HG02938 (cell line): ENCODE results near the gene TEKT5.
"Not testable (repeated sequence)": the region's sequence is repeated elsewhere in the genome, so short reads cannot be mapped to it uniquely, and the experiment has no call there.

Experiments
- ATAC-seq: cut with Tn5 transposase; IDR thresholded peaks from one replicate; pipeline ENCODE4 v1.9.1; 2021; ENCODE audit warnings: mild to moderate bottlenecking, moderate library complexity; ENCODE audit not compliant: unreplicated experiment

TEKT5 gene

DNA sequence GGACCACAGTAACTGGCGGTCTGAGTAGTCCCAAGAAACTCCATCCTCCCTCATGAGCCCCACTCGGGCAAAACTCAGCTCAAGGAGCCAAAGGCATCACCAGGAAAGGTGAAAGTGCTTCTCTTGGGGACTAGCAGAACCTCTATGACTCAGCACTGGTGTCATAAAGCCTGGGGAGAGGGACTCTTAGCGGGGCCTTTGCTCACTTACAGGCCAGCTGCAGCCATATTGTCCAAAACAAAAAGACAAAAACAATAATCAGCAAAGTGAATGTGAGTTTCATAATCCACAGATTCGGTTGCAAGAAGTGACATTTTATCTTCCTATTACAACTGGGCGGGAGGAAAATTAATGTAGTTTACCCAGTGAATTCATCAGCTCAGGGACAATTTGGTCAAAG lies at the start of gene TEKT5:
TSS of gene TEKT5 (minus strand) at position 101 of the 400 bp plus-strand sequence. CDS start at position 44, 57 bp downstream.
- no peak for ATAC-seq

DNA sequence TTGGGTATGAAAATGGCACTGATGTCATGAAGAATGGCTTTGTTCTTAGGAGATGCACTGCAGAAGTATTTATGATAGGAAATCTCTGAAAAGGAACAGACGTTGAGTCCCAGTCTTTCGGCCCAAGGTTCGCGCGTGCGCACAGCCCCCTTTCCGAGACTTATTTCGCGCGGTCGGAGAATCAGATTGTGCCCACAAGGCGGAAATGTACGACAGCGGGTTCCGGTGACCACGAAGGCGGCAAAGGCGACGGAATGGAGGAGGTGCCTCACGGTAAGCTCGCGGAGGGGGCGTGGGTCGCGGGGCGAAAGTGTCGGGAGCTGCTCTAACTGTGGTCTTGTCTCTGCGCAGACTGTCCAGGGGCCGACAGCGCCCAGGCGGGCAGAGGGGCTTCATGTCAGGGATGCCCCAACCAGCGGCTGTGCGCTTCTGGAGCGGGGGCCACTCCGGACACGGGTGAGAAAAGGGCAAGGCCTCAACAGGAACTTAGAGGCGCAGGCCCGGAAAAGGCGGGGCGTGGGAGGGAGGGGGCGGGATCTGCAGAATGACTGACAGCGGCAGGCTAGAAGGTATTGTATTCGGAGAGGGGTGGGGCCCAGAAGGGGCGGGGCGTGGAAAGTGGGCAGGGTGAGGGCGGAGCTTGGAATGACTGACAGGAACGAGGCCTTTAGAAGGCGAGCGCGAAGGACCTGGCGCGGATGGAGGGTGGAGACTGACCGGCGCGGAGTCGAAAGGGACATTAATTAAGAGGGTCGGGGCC lies 49.1 kb upstream of the TEKT5 start, which contains the start of gene NUBP1:
TSS of gene NUBP1 (plus strand) at position 233 of the 760 bp plus-strand sequence. CDS start at position 255, 22 bp downstream.
- ATAC-seq, result peak; percentile 72

DNA sequence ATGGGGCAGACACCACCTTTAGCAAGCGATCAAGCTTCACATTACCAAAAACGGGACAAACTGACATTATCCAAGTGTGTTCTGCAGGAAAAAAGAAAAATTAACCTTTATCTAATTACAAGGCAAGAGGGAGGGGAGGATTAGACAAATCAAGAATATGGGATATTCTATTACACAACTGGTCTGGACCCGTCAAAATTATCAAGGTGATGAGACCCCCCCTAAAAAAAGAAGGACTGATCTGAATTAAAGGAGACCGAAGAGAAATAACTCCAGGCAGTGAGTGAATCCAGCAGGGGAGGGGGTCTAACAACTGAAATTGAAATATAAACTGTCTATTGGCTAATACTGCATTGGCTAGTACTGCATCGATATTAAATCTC lies 48.5 kb upstream of the TEKT5 start:
- ATAC-seq, result no peak

DNA sequence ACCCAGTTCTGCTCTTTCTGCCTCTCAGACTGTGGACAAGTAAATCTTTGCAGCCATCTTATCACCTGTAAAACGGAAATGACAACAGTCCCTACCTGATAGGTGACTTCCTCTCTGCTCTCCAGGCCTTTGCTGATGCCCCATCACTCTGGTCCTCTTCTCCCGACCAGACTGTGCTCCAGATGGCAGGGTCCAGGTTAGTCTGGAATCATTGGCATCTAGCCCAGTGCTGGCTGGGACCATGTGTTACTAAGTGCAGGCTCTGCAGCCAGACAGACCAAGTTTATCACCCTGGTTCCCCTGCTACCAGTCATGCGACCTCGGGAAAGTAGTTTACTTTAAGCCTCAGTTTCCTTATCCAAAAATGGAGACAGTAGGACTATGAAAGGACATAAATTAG lies 47.1 kb upstream of the TEKT5 start:
- ATAC-seq, result no peak

DNA sequence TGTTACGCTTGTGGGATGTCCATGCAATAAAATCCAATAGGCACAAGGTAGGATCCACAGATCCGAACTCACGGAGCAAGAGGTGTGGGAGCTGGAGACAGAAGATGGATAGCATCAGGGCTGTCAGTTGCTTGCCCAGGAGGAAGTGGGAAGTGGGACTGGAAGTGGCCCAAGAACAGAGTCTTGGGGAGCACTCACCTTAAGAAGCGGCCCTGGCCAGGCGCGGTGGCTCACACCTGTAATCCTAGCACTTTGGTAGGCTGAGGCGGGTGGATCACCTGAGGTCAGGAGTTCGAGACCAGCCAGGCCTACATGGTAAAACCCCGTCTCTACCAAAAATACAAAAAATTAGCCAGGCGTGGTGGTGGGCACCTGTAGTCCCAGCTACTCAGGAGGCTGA lies 46.5 kb upstream of the TEKT5 start:
- not testable (repeated sequence) for ATAC-seq

DNA sequence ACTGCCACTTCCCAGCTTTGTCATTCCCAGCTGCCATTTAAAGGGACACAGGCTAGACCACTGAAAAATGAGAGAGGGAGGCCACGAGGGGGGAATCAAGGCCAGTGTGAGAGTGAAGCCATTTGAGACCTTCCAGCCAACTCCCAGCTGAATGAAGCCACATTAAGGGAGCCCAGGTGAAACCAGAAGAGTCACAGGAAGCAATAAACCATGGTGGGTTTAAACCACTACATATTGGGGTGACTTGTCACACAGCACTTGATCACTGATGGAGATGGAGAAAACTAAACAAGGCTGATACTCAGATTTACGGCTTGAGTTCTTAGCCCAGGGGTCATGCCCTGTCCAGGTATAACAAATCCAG lies 46.1 kb upstream of the TEKT5 start:
- no peak for ATAC-seq

DNA sequence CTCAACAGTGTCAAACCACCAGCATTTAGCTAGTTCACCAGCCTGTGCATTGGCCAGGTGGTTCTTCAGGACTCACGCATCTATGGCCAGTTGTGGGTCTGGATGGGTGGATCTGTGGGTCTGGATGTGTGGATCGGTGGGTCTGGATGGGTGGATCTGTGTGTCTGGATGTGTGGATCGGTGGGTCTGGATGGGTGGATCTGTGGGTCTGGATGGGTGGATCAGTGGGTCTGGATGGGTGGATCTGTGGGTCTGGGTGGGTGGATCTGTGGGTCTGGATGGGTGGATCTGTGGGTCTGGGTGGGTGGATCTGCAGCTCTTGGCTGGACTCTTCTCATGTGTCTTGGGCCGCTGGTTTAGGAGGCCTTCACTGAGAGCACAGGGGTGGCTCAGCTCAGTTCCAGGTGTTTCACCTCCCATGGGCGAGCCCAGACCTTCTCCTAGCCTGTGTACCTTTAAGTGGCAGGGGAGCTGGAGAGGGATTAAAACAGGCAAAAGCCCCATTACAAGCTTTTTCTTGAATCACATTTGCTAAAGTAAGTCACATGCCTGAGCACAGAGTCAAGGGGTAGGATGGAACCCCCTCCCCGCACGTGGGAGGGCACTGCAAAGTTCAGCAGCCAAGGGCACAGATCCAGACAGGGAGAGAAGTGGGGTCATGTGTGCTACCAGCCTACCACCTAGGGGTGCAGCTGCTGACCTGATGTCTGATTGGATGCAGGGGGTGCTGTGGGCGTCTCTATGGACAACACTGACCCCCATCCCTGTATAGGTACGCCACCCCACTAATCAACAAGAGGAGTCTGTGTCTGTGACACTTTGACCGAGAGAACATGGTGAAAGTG lies 45.5 kb upstream of the TEKT5 start:
- no peak for ATAC-seq

DNA sequence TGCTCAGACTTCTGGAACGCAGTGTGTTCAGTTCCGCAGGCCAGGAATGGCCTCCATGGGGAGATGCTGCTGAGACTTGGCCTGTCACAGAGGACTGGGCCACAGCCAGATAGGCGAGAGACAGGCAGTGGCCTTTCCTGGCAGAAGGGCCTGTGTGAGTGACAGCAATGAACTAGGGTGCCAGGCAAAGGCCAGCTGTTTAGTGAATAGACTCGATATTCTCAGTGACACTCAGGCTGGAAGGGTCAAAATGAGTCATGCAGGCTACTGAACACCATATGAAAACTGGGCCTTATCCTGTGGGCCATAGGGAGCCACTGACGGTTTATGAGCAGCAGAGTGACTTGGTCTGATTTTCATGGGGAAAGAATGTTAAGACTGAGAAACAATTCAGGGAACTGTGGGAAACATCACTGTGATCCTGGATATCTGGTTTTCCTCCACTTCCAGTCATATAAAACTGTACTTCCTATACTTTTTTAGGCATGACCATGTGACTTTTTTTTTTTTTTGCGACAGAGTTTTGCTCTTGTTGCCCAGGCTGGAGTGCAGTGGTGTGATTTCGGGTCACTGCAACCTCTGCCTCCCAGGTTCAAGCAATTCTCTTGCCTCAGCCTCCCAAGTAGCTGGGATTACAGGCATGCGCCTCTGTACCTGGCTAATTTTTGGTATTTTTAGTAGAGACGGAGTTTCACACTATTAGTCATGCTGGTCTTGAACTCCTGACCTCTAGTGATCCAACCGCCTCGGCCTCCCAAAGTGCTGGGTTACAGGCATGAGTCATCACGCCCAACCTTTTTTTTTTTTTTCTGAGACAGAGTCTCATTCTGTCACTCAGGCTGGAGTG lies 43.7 kb upstream of the TEKT5 start:
- peak; percentile 67 for ATAC-seq

DNA sequence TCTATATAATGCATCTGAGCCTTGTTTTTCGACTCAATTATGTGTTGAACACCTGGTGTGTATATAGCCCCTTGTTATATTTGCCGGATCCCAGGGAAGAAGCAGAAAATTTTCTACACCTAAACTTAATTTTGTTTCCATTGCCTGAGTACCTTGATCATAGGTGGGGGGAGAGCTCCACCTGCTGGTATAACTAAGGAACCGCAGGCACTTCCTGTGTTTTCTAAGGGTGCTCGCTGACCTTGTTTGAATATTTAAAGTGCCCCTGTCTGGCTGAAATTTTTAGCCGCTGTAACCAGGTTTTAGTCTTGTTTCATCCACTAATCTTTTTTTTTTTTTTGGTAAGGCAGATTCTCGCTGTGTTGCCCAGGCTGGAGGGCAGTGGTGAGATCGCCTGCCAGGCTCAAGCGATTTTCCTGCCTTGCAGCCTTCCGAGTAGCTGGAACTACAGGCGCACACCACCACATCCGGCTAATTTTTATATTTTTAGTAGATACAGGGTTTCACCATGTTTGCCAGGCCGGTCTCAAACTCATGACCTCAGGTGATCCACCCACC lies 42.4 kb upstream of the TEKT5 start:
- peak; percentile 42 for ATAC-seq

DNA sequence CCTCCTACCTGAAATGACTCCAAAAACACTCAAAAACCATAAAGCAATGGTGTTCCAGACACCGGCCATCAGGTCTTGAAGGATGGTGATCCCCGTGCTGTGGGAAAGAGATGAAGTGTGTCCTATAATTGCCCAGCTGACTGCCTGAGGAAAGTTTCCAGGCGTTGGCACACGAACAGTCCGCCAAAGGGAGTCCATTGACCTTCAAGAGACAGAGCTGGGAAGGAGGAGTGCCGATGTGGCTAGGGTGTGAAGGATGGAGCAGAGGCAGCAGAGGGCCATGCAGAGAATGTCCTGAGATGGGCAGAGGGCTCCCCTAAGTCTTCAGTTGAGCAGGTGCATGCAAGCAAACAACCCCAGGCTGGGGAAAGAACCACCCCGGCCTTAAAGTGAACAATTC lies 37.1 kb upstream of the TEKT5 start:
- no peak for ATAC-seq

DNA sequence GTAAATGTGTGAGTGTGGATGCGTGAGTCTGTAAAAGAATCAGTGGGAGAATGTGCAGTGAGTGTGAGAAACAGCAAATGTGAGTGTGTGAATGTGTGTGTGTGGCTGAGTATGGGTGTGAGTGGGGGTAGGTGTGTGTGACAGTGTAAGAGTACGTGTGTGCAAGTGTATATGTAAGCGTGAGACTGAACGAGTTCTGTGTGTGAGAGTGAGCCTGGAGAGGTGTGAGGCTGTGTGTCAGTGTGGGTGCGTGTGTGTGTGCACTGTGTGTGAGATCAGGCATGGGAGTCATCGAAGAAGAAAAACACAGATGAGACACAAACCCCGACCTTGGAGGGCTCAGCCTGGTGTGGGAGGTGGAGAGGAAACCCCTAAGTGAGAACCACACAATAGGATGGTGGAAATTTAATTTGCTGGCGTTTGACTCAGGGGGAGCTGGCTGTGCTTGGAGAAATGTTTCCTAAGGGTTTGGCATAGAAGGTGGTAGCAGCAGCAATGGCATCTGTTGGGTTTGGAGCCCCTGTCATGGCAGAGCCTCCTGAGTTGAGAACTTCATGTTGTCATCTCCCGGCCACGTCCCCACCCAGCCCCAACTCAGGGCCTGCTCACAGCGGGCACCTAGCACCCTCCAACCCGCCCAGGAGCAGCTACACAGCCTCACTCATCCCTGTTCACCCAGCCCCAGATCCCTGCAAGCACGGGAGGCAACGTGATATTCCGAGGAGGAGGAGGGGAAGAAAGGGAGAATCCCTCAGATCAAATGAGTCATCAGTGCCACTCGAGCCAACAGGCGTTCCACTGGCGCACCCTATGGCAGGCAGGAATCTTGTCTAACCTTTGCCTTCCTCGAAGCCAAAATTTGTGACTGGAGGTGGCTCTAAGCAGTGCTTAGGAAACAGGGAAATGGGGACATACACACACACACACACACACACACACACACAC lies 34.6 kb upstream of the TEKT5 start:
- no peak for ATAC-seq

DNA sequence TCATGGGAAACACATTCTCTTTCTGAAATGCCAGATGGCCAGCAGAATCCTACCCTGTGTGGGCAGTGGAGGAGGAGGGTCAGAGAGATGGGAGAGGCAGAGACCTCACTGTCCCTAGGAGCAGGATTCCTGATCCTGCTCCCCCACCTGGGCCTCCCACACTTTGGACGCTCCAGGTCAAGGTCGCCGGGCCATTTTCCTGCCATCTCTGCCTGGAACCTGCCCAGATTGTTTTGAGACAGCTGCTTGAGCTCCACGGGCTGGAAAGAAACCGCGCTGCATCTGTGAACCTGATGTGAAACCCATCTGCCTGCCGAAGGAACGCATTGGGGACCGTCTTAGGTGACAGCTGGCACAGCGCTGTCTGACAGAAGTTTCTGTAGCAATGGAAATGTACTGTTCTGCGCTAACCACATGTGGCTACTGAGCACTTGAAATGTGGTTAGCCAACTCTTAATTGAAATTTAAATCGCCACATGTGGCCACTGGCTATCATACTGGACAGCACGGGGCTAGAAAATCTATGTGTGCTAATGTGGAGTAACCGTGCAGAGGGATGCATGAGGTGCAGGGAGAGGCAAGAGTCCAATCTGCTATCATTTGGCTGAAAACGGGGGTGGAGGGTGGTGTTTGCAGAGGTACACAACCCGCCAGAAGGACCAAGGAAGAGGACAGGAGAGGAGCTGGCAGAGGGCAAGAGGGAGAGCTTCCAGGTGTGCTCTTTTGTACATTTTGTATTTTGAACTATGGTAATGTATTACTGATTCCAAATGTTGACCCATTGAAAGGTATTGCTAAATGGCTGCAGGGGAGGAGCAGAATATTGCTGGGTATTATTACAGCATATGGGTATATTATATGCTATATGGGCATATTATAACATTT lies 33.5 kb upstream of the TEKT5 start:
- no peak for ATAC-seq

DNA sequence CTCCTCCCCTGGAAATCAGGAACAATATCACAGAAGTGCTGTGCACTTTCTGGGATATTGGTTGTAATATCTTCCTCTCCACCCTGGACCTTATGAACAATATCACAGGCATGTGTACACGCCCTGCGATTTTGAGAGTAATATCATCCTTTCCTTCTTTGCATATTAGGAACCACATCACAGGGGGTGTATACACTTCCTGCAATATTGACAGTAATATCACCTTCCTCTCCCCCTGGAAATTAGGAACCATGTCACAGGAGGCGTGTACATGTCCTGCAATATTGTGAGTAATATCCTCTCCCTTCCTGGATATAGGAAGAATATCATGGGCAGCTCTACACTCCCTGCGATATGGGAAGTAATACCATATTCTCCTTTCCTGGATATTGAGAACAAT lies 14.2 kb upstream of the TEKT5 start:
- ATAC-seq, result no peak

DNA sequence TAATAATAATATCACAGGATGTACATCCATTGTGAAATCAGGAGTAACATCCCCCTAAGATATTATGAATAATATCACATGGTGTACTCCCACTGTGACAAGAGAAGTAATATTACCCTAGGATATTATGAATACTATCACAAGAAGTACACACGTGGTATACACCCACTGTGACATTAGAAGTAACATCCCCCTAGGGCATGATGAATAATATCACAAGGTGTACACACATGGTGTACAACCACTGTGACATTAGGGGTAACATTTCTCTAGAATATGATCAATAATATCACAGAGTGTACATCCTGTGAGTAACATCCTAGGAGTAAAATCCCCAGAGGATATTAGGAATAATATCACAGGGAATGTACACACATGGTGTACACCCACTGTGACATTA lies 5.0 kb upstream of the TEKT5 start:
- ATAC-seq, result no peak

DNA sequence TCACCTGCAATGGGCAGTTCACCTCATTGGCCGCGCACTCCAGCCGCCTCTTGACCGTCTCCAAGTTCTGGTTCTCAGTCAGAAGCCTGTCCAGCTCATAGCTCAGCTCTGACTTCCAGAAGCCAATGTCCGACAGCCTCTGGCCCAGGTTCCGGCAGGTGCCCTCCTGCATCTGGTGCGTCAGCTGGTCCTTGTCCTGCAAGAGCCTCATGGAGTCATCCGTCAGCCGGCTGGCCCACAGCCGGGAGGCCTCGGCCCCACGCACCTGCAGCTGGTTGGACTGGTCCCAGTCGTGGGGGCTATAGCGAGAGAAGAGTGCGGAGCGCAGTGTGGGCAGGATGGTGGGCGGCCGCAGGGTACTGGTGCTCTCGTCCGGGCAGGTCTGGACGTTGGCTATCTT lies 424 bp downstream of the TEKT5 start:
- no peak for ATAC-seq

DNA sequence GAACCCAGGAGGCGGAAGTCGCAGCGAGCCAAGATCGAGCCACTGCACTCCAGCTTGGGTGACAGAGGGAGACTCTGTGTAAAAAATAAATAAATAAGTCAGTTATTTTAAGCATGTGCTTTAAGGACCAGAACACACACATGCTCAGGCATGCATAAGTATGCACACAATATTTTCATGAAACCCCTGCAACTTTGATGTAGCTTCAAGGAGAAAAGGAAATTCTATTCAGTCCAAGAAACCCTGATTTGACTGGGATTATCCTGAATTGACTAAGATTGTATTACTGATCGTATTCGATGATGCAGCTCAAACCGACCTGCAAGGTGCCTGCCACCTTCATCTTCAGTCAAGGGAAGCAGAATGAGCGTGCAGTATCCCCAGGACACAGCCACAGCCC lies 841 bp downstream of the TEKT5 start:
- no peak for ATAC-seq

DNA sequence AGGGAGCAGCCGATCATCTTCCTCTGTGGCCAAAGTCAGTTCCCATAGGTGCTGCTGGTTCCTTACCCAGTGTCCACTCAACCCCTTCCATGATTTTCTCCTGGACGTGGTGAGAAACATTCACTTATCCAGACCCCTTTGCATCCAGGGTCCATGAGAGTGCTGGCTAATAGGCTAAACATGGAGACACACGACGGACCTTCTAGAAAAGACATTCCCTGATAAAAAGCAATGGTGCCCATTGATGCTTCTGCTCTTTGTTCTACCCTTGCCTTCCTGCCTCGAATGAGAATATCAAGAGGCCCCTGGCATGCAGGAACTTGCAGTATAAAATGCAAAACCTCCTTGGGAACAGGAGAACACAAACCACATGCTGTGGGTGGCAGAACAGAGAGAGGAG lies 2.3 kb downstream of the TEKT5 start:
- ATAC-seq, result no peak

DNA sequence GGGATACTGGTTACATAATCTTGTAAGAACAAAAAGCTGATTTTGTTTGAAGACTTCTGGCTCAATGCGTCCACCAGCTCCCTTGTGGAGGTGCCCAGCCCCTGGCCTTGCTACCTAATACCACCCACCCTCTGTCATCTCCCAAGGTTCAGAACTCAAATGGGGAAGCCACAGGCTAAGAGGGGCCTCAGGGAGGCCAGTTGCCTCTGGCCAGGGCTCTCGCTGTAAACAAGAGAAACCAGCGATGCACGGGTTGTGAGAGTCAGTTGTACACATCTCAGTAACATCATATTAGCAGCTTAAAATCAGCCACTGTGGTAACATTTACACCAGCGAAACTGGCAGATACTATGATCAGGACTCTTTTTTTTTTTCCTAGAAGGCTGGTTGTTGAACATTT lies 6.0 kb downstream of the TEKT5 start:
- ATAC-seq, result no peak

DNA sequence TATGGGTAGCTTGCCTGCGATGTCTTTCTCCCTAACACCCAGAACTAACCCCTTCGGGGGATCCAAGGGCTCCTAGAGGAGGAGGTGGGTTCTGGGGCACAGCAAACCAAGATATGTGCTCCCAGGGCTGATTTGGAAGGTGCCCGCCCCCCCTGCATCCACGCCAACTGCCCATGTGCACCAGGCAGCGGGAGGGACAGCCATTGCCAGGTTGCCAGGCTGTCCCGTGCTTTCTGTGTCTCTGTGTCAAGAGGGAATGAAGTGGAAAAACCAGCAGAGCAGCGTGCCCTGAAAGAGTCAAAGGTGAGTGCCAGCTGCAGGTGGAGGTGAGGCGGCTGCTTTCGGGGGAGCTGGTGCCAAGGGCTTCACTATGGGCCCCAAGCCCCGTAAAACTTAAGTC lies 6.4 kb downstream of the TEKT5 start:
- no peak for ATAC-seq
